ENCODE data around the gene PALM. TPM values are rescaled to one million over a fixed set of nuclear protein-coding genes. Genes with fewer than 3 reads are reported as not detected.
"Not testable (repeated sequence)": the region's sequence is repeated elsewhere in the genome, so short reads cannot be mapped to it uniquely, and the experiment has no call there.

The PALM gene
- total RNA-seq, 1 donor from 2014 or later, result 17.1 TPM

DNA sequence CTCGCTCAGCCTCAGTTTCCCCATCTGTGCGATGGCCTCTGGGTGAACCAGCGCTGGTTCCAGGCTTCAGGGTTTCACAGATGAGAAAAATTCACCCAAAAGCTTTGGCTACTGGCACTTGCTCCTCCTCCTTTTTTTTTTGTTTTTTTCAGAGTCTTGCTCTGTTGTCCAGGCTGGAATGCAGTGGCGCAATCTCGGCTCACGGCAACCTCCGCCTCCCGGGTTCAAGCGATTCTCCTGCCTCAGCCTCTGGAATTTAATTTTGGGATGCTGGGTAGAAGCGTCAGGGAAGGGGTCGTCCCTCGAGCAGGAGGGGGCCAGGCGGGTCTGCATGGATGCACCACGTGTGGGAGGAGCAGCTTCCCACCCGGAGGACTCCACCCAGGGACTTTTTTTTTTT, 20.5 kb upstream of the PALM start:
- no peak overlapping the region for H3K4me3 ChIP-seq (ENCODE audit: low read depth, low read length)
- DNase-seq (ENCODE audit: low read depth), result no peak
- TF ChIP-seq, protein P1, sequence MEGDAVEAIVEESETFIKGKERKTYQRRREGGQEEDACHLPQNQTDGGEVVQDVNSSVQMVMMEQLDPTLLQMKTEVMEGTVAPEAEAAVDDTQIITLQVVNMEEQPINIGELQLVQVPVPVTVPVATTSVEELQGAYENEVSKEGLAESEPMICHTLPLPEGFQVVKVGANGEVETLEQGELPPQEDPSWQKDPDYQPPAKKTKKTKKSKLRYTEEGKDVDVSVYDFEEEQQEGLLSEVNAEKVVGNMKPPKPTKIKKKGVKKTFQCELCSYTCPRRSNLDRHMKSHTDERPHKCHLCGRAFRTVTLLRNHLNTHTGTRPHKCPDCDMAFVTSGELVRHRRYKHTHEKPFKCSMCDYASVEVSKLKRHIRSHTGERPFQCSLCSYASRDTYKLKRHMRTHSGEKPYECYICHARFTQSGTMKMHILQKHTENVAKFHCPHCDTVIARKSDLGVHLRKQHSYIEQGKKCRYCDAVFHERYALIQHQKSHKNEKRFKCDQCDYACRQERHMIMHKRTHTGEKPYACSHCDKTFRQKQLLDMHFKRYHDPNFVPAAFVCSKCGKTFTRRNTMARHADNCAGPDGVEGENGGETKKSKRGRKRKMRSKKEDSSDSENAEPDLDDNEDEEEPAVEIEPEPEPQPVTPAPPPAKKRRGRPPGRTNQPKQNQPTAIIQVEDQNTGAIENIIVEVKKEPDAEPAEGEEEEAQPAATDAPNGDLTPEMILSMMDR (conservative IDR thresholded peaks at IDR 0.05; ENCODE audit: low read depth, low read length), result no peak

DNA sequence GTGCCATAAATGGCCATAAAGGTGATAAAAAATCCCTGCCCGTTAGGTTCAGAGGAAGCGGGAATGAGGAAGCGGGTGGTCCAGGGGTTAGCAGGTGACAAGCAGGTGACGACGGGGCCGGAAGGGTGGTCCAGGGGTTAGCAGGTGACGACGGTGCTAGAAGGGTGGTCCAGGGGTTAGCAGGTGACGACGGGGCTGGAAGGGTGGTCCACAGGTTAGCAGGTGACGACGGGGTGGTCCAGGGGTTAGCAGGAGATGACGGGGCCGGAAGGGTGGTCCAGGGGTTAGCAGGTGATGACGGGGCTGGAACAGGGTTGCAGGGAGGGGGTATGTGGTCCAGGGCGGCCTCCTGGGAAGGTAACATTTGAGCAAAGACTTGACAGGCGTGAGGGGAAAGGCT, 19.7 kb upstream of the PALM start:
- H3K4me3 ChIP-seq (ENCODE audit: low read depth, low read length), result no peak overlapping the region
- DNase-seq (ENCODE audit: low read depth), result no peak
- TF ChIP-seq, protein P1 (conservative IDR thresholded peaks at IDR 0.05; ENCODE audit: low read depth, low read length), result no peak

DNA sequence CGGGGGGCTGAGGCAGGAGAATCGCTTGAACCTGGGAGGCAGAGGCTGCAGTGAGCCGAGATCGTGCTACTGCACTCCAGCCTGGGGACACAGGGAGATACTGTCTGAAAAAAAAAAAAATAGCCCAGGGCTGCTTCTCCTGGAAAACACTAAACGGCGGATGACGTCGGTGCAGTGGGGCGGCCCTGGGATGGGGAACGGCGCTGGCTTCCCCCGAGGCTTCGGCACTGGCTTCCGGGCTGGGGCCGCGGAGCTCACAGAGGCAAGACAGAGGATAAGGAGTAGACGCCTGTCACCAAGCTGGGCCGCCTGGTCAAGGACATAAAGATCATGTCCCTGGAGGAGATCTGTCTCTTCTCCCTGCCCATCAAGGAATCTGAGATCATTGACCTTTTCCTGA, 18.5 kb upstream of the PALM start:
- TF ChIP-seq, protein P1 (conservative IDR thresholded peaks at IDR 0.05; ENCODE audit: low read depth, low read length), result no peak
- no peak overlapping the region for H3K4me3 ChIP-seq (ENCODE audit: low read depth, low read length)
- DNase-seq (ENCODE audit: low read depth), result no peak

DNA sequence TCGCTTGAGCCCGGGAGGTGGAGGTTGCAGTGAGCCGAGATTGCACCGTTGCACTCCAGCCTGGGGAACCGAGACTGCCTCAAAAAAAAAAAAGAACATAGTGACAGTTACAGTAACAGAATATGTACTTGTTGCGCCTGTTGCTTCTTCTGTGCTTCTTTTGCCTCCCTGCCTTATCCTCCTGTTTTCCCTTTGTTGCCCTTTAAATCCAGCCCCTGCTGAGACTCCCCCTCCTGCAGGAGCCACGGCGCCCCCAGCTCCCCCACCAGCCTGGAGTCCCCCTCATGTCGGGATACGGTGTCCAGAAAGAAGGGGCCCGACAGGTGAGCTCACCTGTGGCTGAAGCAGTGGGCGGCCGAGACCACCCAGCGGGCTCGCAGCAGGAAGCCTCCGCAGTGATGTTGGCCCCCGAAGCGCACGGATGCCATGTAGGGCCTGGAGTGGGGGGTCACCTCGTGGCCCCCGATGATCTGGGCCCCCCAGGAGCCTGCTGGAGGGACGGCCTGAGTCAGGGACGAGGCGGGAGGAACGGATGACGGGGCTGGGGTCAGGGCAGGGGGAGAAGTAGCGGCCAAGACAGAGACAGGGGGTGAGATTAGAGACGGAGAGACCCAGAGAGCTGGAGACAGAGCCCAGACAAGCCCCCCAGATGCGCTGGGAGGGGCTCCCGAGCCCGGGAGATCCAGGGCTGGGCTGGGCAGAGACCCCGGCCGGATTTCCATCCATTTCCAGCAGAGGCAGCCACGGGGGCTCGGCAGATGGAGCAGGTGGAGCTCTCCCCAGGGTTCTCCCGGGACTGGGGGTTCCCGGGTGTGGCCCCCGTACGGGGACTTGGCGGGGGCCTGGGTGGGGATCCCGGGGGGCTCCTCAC, 14.0 kb upstream of the PALM start:
- TF ChIP-seq, protein P1 (conservative IDR thresholded peaks at IDR 0.05; ENCODE audit: low read depth, low read length), result no peak
- H3K4me3 ChIP-seq (ENCODE audit: low read depth, low read length), result no peak overlapping the region
- DNase-seq (ENCODE audit: low read depth), result no peak

DNA sequence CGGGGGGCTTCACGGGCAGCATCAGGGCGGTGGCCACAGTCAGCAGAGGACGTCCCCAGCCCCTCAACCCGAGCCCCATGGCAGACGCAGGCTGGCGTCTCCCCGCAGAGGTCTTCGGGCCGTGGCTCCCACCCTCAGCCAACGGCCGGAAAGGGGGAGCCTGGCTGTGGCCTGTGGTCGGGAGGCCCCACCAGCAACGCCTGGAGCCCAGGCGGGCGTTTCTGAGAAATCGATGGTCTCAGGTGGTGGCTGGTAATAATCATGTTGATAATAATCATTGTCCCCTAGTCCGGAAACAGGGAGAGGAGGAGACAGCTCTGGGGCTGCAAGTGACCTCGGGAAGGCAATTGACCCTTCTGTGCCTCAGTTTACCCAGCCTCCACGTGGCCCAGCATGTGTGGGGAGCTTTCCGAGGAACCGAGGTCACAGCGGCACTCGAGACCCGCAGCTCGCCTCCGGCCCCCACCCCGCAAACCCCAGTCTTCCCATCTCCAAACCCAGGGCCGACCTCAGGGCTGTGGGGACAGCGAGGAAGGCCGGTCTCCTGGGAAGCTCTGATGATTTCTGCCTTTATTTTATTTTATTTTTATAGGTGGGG, 13.3 kb upstream of the PALM start, which contains the start of gene PRSS57:
PRSS57 (minus strand) TSS at position 101 of the 598 bp plus-strand sequence; CDS start at position 79, 22 bp downstream.
- no peak within 1 kb of the TSS for H3K4me3 ChIP-seq (ENCODE audit: low read depth, low read length)
- TF ChIP-seq, protein P1 (conservative IDR thresholded peaks at IDR 0.05; ENCODE audit: low read depth, low read length), result no peak
- no peak for DNase-seq (ENCODE audit: low read depth)

DNA sequence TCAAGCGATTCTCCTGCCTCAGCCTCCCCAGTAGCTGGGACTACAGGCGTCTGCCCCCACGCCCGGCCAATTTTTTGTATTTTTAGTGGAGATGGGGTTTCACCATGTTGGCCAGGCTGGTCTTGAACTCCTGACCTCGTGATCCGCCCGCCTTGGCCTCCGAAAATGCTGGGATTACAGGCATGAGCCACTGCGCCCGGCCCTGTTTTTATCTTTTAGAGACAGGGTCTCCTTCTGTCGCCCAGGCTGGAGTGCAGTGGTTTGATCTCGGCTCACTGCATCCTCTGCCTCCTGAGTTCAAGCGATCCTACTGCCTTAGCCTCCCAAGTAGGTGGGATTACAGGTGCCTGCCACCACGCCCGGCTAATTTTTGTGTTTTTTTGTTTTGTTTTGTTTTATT, 10.2 kb upstream of the PALM start:
- not testable (repeated sequence) for DNase-seq (ENCODE audit: low read depth); H3K4me3 ChIP-seq (ENCODE audit: low read depth, low read length)

DNA sequence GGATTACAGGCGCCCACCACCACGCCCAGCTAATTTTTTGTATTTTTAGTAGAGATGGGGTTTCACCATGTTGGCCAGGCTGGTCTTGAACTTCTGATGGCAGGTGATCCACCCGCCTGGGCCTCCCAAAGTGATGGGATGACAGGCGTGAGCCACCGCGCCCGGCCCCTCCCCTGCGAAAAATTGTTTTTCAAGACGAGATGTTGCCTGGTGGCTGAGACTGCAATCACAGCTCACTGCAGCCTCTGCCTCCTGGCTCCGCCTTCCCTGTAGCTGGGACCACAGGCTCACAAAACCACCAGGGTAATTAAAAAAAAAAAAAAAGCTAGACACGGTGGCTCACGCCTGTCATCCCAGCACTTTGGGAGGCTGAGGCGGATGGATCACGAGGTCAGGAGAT, 8.8 kb upstream of the PALM start:
- DNase-seq (ENCODE audit: low read depth); H3K4me3 ChIP-seq (ENCODE audit: low read depth, low read length): not testable (repeated sequence)

DNA sequence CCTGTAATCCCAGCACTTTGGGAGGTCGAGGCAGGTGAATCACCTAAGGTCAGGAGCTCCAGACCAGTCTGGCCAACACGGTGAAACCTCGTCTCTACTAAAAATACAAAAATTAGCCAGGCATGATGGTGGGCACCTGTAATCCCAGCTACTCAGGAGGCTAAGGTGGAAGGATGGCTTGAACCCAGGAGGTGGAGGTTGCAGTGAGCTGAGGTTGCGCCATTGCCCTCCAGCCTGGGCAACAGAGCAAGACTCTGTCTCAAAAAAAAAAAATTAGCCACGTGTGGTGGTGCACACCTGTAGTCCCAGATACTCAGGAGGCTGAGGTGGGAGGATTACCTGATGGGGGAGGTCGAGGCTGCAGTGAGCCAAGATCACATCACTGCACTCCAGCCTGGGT, 5.9 kb upstream of the PALM start:
- not testable (repeated sequence) for DNase-seq (ENCODE audit: low read depth)
- H3K4me3 ChIP-seq (ENCODE audit: low read depth, low read length), result peak overlapping the region; percentile 51

Data from epithelial cell of proximal tubule (primary cell).